GM13977 (cell line): Measurements from ENCODE around the gene MMP28.
A peak's percentile ranks its signal among the peaks of the same experiment; 100 is the strongest.

Experiments used
- DNase-seq: peaks from one replicate; pipeline ENCODE4 v3.0.0; 2012; ENCODE audit warnings: low spot score
- CTCF ChIP-seq: IDR thresholded peaks from 2 replicates; pipeline ENCODE4 v1.5.1; 2012; ENCODE audit warnings: mild to moderate bottlenecking, control low read depth; ENCODE audit not compliant: insufficient read depth; ENCODE audit errors: extremely low read depth, missing control alignments
- in situ Hi-C: fragments of 300-500 bp; cut with MboI; formaldehyde crosslinking; loops from one replicate; pipeline ENCODE4 v1.12.0; 2022; ENCODE audit warnings: low sequenced_read_pairs, low pct_unique_long_range_greater_than_20kb, mixed read lengths, inconsistent platforms; ENCODE audit not compliant: unreplicated experiment

Gene MMP28

GRCh38 chr17:35742896-35743477 lies 52.5 kb downstream of the MMP28 start:
- in situ Hi-C loops, result loop anchor here (25.0 kb wide), 1 partner anchor 131 kb away; no protein-coding TSS in a partner anchor

GRCh38 chr17:35742496-35742895 lies 52.9 kb downstream of the MMP28 start:
- no peak for TF ChIP-seq CTCF
- DNase-seq, result no peak
- in situ Hi-C loops, result loop anchor here (25.0 kb wide), 1 partner anchor 130 kb away; no protein-coding TSS in a partner anchor

More at GRCh38 chr17:35742896-35743477, 52.5 kb downstream of the MMP28 start:
- no peak for DNase-seq
- no peak for TF ChIP-seq CTCF

DNA sequence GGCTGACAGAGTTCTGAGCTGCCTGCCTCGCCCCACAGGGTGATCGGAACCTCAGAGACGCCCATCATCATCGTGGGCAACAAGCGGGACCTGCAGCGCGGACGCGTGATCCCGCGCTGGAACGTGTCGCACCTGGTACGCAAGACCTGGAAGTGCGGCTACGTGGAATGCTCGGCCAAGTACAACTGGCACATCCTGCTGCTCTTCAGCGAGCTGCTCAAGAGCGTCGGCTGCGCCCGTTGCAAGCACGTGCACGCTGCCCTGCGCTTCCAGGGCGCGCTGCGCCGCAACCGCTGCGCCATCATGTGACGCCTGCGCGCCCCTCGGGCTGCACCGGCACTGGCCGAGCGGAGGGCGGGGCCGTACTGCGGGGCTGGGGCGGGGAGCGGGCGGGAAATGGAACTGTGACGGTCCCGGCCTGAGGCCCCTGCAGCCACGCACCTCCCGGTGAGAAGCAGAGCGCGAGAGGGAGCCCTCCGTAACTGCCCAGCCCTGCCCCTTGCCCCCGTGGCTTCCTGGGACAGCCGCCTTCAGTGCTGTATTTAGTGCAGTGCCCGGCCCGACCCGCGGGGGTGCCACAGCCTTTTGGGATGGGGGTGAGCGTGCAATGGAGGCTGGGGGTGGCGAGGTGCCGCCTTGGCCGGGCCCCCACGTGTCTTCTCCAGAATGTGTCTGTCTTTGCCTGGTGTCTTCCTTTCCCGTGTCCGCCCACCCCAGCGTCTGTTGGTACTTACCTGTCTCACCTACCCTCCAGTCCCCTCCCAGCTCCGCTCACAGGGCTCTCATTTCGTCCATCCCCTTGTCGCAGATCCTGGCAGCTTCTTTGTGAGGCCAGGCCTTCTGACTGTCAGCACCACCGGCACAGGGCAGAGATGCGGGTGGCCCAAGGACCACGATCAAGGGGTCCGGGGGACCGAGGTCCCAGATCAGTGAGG lies 54.2 kb downstream of the MMP28 start:
- DNase-seq, result peak; percentile 33
- in situ Hi-C loops, result loop anchor here (25.0 kb wide), 1 partner anchor 129 kb away; no protein-coding TSS in a partner anchor
- no peak for TF ChIP-seq CTCF

DNA sequence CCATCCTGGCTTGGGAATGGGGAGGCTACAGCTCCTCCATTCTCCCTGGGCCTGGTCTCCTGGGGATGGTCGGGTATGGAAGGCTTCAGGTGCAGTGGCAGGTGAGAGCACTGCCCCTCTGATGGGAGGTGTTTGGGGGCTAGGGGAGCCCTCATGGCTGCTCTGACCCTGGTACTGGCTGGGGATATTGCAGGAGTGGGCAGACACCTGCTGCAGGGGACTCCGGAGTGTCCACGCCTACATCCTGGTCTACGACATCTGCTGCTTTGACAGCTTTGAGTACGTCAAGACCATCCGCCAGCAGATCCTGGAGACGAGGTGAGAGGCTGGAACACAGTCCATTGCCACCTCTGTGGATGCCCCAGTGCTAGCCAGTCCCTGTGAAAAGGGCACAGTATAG lies 55.2 kb downstream of the MMP28 start:
- in situ Hi-C loops, result loop anchor here (25.0 kb wide), 1 partner anchor 128 kb away; no protein-coding TSS in a partner anchor
- no peak for TF ChIP-seq CTCF
- DNase-seq, result no peak

- in situ Hi-C loops, result loop anchor here (25.0 kb wide), 1 partner anchor 126 kb away; no protein-coding TSS in a partner anchor
- TF ChIP-seq CTCF, result no peak
- peak; percentile 45 for DNase-seq
Measured at GRCh38 chr17:35738519-35739133, 56.8 kb downstream of the MMP28 start.

DNA sequence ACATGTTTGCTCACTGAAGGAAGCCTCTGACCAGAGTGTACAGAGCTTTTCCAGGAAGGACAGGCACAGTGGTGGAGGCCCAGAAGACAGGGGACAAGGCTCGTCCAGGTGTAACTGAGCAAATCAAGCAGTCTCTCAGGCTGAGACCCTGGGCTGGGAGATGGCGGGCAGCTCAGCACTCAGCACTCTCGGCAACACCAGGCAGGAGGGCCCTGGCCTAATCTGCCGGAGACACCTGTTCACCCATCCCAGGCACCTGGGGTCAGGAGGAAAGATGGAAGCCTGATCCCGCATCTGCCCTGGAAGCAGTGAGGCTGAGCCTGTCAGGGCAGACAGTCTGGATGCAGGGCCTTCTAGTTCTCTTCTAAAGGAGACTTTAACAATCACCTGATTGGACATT lies 59.2 kb downstream of the MMP28 start:
- TF ChIP-seq CTCF, result no peak
- DNase-seq, result no peak
- in situ Hi-C loops, result loop anchor here (25.0 kb wide), 1 partner anchor 124 kb away; no protein-coding TSS in a partner anchor
